AML-193 (cell line): Measurements from ENCODE around the gene LIFR.

Experiments
- DNase-seq, 2 experiments: peaks; one replicate each; lab custom pipeline; 2025; lab: John Stamatoyannopoulos, UW

Gene LIFR

DNA sequence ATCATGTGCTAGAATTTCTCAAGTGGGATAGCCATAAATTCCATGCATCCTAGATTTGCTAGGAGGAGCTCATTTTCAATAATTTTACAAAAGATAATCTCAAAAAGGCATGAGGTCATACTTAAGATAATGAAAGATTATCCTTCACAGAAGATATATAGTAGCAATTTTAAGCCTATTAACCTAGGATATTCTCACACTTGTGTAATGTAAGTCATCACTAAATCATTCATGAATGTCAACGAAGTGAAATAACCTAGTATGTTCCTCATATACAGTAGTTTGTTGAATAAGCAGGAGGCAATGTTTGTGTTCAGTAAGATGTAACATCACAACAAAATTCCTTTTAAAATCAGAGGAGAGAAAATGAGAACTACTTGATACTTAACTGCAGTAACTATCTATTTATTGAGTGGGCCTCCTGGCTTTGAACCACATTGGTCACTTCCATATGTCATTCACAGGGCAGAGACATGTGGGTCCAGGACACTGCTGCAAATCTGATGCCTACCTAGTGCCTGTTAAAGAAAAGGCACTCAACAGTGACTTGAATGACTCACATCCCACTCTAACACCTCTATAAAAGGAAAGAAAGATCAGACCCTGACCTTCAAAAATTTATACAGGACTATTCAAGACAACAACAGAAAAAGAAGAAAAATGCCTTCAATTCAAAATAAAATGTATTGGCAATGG is 8.2 kb downstream of the LIFR start:
- DNase-seq: no peak

- no peak for DNase-seq
Observed at GRCh38 chr5:38547257-38547656, 9.2 kb downstream of the LIFR start.

DNA sequence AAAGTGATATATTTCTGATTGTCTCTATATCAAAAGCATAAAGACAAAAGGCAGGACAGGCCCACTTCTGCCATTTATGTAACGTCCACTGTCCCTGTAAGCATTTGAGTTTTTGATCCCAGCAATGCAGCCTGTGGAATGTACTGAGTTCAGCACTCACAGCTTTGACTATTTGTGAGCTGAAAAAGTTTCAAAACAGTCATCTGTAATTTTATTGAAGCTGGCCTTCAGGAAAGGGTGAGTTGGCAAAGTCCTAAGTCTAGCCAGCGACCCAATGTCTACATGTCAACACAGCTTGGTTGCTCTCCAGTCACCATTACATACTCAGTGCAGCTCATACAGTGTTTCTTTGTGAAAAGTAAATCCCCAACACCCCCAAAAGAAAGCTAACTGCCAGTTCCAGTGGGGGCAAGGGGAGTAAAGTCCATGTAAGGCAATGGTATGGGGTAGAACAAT is 9.7 kb downstream of the LIFR start:
- DNase-seq: no peak

DNA sequence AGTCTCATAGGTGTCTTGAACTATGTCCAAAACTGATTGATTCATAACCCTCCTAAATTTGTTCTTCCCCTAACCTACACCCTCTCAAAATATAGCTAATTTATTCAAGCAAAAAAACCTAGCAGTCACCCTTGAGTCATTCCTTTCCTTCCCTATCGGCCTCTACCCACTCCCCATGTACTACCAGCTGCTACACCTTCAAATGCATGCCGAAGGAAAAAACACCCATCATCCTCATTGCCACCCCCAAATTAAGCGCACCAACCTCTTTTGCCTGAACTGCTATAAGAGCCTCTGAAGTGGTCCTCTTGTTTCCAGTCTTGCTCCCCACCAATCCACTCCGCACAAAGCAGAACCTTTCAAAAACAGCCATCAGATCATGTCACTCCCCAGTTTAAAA is 12.6 kb downstream of the LIFR start:
- DNase-seq: no peak

GRCh38 chr5:38543074-38543473 is 13.4 kb downstream of the LIFR start:
- DNase-seq: no peak

DNA sequence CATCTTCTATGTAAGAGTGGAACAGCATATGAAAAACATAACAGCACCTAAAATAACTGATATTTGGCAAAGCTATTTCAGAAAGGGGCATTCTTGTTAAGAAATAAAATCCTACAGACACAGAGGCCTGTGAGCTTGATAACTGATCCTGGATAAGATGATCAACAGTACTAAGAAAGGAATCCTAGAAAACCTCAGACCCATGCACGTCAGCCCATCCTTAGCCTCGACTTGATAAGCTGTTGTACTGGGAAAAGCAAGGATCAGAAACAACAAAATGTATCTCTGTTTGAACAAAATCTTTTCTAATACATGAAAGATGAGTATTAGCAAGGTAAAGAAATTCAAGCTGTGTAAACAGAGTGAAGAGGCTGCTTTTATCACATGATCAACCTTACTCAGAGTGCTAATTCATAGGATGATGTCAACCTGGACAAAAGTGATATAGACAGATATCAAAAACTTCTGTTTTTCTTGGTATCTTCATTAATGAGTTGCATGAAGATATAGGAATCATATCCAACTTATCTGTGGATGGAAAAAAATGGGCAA is 15.2 kb downstream of the LIFR start:
- DNase-seq: no peak

DNA sequence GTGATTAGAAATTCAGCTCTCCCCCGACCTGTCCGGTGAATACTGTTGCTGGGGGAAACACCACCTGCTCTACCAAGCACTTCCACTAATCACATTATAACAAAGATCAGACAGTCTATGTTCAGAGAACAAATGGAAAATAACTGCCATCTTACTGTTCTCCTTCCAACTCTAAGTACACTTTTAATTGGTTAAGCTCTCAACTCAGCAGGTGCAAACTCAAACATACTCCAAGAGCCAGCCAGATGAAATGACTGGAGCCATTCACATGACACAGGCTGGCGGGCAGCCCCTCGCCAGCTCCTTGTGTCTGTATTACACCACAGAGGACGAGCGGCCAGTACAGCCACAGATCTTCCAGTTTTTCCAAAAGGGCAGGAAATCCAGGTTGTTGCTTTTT is 16.1 kb downstream of the LIFR start:
- no peak for DNase-seq

- no peak for DNase-seq
Observed at GRCh38 chr5:38538161-38538560, 18.3 kb downstream of the LIFR start.

- no peak for DNase-seq
Observed at GRCh38 chr5:38537505-38537904, 18.9 kb downstream of the LIFR start.

- no peak for DNase-seq
Observed at GRCh38 chr5:38536968-38537367, 19.5 kb downstream of the LIFR start.

GRCh38 chr5:38535845-38536244 is 20.6 kb downstream of the LIFR start:
- DNase-seq: no peak

GRCh38 chr5:38535248-38535750 is 21.1 kb downstream of the LIFR start:
- no peak for DNase-seq

DNA sequence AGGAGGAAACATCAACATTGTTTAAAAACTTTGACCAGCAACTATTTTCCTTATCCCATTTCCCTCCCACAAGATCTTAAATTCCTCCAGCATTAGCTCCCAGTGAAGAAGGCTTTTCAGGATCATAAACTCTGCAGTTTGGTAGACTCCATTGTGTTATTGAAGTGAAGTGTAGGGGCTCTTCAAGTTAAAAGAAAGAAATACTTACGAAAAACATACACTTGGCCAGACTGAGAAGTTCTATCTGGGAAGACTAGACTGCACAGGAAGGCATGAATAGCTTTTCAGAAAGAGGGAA is 22.3 kb downstream of the LIFR start:
- DNase-seq: no peak

DNA sequence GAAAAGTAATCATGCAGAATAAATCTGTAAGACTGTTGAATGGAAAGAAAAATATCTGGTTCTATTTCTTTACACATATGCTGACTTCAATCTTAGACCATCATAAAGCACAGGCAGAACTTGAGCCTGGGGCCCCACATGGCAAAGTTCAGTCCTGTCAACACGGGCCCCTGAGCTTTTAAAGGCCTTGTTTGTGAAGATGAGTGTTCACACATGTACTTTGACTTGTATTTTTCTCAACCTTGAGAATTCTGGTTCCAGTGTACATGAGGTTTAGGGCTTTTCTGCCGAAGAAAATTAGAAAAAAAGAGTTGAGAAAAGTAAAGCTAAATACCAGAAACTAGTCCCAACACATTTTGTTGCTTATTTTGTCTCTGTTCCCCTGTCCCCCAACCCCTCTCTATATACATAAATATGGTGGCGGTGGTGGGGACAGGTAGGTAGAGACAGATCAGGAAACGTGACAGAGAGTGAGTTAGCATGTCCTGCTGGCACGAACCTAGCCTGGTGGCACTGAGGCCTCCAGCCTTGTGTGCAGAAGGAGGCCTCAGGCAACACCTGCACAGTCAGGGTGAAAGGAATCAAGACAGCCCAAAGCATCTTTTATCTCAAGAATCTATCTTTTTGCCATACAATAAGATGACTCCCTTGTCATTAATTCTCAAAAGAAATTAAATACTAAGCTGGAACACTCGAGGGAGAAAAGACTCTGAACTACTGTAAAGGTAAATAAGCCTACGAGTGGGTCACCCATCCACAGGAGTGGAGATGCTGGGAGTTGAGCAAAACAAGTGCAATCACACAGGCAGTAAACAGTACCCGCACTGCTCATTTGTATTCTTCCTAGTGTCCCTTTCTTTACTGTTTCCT is 22.9 kb downstream of the LIFR start:
- DNase-seq: no peak

DNA sequence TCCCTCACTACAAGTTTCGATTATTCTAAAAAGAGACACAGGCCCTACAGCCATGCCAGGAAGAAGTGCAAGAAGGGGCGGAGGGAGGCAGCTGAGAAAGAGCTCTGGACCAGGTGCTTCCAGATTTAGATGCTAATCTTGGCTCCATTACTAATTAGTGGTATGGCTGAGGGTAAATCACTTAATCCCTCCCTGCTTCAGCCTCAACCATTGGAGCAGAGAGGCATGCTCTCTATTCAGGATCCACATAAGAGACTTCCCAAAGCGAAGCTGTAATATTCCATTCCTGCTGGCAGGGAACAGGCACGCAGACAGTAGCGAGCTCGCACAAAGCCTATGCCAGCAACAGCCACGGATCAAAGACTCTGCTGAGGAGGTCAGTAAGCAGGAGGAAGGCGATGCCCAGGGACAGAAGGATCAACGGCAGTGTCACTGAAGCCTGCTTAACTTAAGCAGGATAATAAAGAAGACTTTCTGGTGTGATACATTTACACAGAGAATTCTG is 24.2 kb downstream of the LIFR start:
- no peak for DNase-seq

GRCh38 chr5:38531518-38531917 is 24.9 kb downstream of the LIFR start:
- DNase-seq: no peak

DNA sequence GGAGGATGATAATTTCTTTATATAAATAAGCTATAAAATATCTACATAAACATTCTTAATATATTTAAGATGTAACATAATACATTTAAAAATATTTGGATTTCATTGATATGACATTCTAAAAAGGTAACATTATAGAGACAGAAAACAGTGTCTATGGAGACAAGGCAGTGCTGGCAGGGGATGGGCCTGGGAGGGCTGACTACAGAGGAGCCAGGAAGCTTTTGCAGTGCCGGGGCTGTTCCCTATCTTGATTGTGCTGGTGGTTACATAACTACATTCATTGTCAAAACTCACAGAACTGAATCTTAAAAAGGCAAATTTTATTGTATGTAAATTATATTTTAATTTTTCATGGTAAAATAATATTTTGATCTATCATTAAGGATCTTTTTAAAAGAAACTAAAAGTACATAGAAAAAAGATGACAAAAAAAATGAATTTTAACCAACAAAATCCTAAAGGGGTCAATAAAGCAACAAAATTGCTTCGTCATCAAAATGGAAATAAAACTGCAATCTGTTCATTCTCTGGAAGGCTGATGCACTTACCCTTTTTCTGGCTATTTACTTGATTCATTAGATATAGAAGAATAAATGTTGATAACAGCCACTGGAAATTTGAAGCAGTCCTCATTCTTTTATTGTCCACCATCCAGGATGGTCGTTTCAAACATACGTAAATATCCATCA is 26.3 kb downstream of the LIFR start:
- no peak for DNase-seq

DNA sequence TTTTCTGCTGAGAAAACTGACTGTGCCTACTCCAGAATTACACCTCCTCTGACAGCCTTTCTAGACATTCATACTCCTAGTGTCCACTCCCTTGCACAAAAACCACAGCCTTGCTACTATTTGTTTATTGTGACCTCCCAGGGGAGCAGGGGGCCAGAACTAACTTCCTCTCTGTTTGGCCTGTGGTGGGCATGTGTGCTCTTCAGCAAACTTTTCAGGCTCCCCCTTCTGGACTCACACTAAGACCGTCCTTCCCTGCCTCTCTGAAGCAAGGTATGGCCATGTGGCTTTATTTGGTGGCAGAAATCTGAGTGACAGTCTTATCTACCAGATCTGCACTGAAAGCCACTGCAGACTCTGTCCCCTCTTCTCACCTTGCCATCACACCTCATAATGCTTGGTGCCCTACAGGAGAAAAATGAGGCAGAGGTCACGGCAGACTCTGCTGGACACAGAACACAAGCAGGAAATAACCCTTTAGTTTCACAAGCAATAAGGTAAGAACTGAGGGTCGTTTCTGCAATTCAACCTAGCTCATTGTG is 28.2 kb downstream of the LIFR start:
- no peak for DNase-seq

- DNase-seq: no peak
Observed at GRCh38 chr5:38527475-38527874, 29.0 kb downstream of the LIFR start.

DNA sequence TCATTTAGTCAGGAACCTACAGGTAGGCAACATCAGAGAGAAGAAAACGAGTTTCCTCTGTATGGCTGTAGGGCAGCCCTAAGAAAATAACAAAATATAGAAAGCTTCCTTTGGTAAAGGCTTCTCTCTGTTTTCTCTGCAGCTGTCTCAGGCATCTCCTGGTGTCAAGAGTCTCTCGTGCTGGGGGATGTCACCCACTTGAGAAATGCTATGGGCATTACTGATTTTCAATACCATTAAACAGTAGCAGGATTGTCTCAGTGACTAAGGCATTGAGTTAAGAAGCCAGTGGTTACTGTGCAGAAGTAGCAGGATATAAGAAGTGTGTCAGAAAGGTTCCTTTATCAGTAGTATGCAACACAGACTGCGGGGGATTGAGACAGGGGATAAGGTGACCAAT is 32.4 kb downstream of the LIFR start:
- DNase-seq: no peak

GRCh38 chr5:38519476-38519875 is 37.0 kb downstream of the LIFR start:
- DNase-seq: no peak

DNA sequence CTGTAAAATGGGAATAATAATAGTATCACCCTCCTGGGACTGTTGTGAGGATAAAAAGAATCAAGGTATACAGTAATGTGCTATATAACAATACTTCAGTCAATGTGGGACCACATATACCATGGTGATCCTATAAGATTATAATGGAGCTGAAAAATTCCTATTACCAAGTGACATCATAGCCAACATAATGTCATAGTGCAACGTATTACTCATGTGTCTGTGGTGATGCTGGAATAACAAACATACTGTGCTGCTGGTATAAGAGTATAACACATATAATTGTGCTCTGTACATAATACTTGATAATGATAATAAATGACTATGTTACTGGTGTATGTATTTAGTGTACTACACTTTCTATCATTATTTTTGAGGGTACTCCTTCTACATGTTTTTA is 38.1 kb downstream of the LIFR start:
- DNase-seq: no peak
